GM18951 (cell line): Measurements from ENCODE around the gene RASL11B.
"Not testable (repeated sequence)": the region's sequence is repeated elsewhere in the genome, so short reads cannot be mapped to it uniquely, and the experiment has no call there.

ENCODE experiments used
- POLR2A ChIP-seq: IDR thresholded peaks from 4 replicates; pipeline ENCODE4 v1.6.1; 2011; ENCODE audit warnings: mild to moderate bottlenecking; ENCODE audit not compliant: insufficient read length, insufficient read depth; ENCODE audit errors: extremely low read depth
- in situ Hi-C: fragments of 300-500 bp; cut with MboI; formaldehyde crosslinking; loops from one replicate; pipeline ENCODE4 v1.12.0; 2022; ENCODE audit warnings: low sequenced_read_pairs, mixed read lengths, inconsistent platforms; ENCODE audit not compliant: unreplicated experiment

The RASL11B gene

DNA sequence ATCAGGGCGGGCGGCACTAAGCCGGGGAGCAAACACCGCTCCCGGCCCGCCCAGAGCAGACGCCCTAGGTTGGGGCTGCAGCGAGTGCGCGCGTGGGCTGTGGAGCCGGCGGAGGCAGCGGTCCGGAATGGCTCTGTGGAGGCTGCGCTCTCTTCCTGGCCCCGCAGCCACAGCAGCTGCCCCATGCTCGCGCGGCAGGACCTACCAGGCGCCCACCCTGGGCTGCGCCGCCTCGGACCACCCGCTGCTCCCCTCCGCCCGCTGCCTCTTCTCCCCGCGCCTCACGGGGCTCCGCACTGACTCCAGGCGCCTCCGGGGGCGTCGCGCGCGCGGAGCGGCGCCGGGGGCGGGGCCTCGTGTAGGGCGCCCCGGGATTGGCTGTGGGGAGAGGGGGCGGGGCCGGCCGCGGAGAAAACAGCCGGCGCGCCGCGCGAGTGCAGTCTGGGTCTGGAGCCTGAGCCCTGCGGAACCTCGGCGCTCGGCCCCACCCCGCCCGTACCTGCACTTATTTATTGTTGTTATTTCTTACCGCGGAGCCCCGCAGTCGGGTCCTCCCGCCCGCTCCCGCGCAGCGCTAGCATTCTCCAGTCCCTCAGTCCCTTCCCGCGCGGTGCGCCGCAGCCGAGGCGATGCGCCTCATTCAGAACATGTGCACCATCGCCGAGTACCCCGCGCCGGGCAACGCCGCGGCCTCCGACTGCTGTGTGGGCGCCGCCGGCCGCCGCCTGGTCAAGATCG, at the start of gene RASL11B:
Gene RASL11B (plus strand): TSS at position 439 of the 738 bp plus-strand sequence. CDS start 191 bp downstream, at position 630.
- in situ Hi-C loops: no loop called here
- no peak for TF ChIP-seq POLR2A

- no peak for TF ChIP-seq POLR2A
- in situ Hi-C loops: no loop called here
These were observed 48.6 kb upstream of the RASL11B start for GRCh38 chr4:52813546-52813945.

GRCh38 chr4:52822583-52822971, 39.5 kb upstream of the RASL11B start:
- TF ChIP-seq POLR2A: no peak
- in situ Hi-C loops: no loop called here

- no peak for TF ChIP-seq POLR2A
- in situ Hi-C loops: no loop called here
These were observed 39.0 kb upstream of the RASL11B start for GRCh38 chr4:52822972-52823701.

DNA sequence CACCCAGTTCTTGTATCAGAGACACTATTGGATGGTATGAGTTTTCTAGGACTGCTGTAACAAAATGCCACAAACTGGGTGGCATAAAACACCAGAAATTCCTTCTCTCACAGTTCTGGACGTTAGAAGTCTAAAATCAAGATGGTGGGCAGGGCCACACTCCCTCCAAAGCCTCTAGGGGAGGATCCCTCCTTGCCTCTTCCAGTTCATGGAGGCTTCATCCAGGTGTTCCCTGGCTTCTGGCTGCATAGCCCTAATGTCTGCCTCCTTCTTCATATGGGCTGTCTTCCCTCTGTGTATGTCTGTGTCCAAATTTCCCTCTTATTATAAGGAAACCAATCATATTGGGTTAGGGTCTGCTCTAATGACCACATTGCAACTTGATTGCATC, 38.4 kb upstream of the RASL11B start:
- in situ Hi-C loops: no loop called here
- TF ChIP-seq POLR2A: no peak

DNA sequence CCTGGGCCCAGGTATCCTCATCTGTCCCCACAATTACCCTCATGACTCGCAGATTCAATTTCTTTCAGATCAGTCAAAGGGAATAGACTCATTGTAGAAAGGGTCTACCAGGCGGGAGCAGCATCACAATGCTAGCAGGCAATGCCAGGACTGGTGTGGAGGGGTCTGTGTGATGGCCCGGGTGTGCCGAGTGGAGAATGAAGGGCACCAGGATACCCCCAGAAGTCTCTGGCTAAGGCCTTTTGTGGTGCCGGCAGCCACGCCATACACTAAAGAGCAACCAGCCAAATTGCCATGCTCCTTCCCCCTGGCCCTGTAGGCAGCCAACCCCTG, 37.9 kb upstream of the RASL11B start:
- TF ChIP-seq POLR2A: no peak
- in situ Hi-C loops: no loop called here

- in situ Hi-C loops: no loop called here
These were observed 37.3 kb upstream of the RASL11B start for GRCh38 chr4:52824603-52825459.

GRCh38 chr4:52825460-52826090, 36.5 kb upstream of the RASL11B start:
- in situ Hi-C loops: no loop called here

More at GRCh38 chr4:52824603-52825459, 37.3 kb upstream of the RASL11B start:
- TF ChIP-seq POLR2A: no peak

GRCh38 chr4:52833941-52834525, 28.1 kb upstream of the RASL11B start:
- in situ Hi-C loops: no loop called here

More at GRCh38 chr4:52825460-52826090, 36.5 kb upstream of the RASL11B start:
- no peak for TF ChIP-seq POLR2A

DNA sequence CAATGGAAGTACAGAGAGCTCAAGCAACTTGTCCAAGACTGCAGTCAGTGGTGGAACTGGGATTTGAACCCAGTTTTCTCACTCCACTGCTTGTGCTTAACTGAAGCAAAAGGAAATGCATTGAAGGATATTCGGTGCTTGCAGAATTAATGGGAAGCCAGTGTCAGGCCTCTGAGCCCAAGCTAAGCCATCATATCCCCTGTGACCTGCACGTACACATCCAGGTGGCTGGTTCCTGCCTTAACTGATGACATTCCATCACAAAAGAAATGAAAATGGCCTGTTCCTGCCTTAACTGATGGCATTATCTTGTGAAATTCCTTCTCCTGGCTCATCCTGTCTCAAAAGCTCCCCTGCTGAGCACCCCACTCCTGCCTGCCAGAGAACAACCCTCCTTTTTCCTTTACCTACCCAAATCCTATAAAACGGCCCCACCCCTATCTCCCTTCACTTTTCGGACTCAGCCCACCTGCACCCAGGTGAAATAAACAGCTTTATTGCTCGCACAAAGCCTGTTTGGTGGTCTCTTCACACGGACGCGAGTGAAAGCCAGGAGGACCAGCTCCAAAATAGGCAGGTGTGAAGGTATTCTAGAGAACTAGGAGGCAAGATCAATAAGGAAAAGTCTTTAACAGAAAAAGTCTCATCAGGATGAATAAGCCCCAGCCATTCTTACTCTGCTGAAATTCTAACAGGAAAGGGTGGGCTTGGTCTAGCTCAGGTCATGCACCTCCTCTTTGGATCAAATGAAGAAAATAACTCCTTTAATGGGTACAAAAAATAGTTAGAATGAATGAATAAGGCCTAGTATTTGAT, 27.3 kb upstream of the RASL11B start:
- in situ Hi-C loops: not testable (repeated sequence)

More at GRCh38 chr4:52833941-52834525, 28.1 kb upstream of the RASL11B start:
- TF ChIP-seq POLR2A: no peak

DNA sequence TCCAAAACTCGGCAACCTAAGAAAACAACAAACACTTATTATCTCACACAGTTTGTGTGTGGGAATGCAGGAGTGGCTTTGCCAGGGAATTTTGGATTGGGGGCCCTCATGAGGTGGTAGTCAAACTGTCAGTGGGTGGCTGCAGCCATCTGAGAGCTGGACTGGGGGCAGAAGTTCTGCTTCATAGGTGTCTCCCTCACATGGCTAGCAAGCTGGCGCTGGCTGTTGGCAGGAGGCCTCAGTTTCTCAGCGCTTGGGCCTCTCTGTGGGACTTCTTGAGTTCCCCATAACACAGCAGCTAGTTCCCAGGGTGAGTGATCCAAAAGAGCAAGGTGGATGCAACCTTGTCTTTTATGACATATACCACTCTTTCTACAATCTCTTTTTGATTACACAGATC, 26.0 kb upstream of the RASL11B start:
- no peak for TF ChIP-seq POLR2A
- in situ Hi-C loops: no loop called here

DNA sequence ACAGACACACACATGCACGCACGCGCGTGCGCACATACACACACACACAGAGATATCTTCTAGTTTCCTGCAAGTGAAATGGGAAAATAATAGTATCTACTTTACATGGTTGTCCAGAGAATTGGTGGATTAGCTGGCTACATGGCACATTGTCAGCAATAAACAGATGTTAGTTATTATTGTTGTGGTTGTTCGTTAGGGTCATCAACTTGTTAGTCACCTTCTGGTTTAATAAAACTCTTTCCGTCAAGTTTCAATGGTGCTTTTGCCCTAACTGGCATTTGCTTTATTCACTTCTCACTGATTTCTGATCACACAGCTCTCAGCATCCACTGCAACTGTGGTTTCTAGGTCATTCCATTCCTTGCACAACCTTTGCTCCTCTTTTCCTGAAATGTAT, 25.4 kb upstream of the RASL11B start:
- TF ChIP-seq POLR2A: no peak
- in situ Hi-C loops: no loop called here
